ENCODE measurements around the gene UQCRC1.

UQCRC1 gene

GRCh38 chr3:48652923-48653715 is 43.7 kb upstream of the UQCRC1 start:
- no peaks in the 10 kb centered on the region for H3K36me3 ChIP-seq
- TF ChIP-seq CTCF (IDR thresholded peaks at IDR 0.05), result no peak
- H3K9me3 ChIP-seq, result no peaks in the 10 kb centered on the region
- H3K4me3 ChIP-seq (ENCODE audit: low read depth in 1 of 2, low read length in 1 of 2), result no peak overlapping the region
- H3K27me3 ChIP-seq, result peaks cover 38% of the 10 kb centered on the region
- peaks cover 16 to 20% of the 10 kb centered on the region in 2 experiments for H3K4me1 ChIP-seq (ENCODE audit: control insufficient read depth in 1 of 2, insufficient read depth in 1 of 2, low read depth in 1 of 2, low read length in 1 of 2)
- H3K27ac ChIP-seq, result no peak overlapping the region

DNA sequence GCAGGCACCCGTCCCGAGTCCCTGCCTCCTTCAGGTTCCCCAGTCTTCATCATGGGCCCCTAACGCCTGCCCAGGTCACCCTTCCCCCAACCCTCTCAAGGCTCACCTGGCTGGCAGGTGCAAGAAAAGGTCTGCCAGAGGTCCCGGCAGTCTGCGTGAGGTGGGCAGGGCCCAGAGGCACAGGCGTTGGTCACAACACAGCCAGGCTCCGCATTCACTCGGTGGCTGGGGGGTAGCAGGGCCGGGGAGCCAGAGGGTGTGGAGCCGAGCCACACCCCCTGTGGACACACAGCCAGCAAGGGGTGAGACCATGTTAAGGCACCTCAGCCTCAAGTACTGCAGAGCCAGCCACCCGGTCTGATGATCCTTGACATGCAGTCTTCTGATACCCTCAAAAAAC is 42.3 kb upstream of the UQCRC1 start:
- H3K4me1 ChIP-seq (ENCODE audit: control insufficient read depth in 1 of 2, insufficient read depth in 1 of 2, low read depth in 1 of 2, low read length in 1 of 2), result peaks cover 11 to 18% of the 10 kb centered on the region in 2 experiments

DNA sequence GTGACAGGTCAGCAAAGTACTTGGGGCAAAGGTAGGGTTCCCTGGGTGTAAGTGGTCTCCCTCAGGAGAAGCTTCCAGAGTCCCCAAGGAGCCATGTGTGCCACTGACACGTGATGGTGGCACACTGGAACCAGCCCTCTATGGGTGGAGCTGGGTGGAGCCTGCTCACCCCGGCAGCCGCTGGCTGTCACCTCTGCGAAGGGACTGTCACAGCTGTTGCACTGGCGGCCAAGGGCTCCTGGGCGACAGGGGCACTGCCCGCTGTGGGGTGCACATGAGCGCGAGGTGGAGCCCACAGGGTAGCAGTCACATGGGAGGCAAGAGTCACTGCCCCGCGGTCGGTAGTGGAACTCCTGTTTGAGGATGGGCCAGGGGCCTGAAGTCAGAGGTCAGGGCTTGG is 41.3 kb upstream of the UQCRC1 start:
- no peak for TF ChIP-seq CTCF (IDR thresholded peaks at IDR 0.05)
- Histone ChIP-seq H3K27ac (no peak overlapping the region), H3K36me3 (no peaks in the 10 kb centered on the region), H3K27me3 (peaks cover 14% of the 10 kb centered on the region), H3K9me3 (no peaks in the 10 kb centered on the region), H3K4me3 (ENCODE audit: low read depth in 1 of 2, low read length in 1 of 2) (no peak overlapping the region), H3K4me1 (ENCODE audit: control insufficient read depth in 1 of 2, insufficient read depth in 1 of 2, low read depth in 1 of 2, low read length in 1 of 2) (peaks cover 4 to 7% of the 10 kb centered on the region in 2 experiments)

More for the DNA sequence above, 42.3 kb upstream of the UQCRC1 start:
- H3K27me3 ChIP-seq, result peaks cover 24% of the 10 kb centered on the region
- no peak overlapping the region for H3K27ac ChIP-seq
- no peak overlapping the region for H3K4me3 ChIP-seq (ENCODE audit: low read depth in 1 of 2, low read length in 1 of 2)
- no peak for TF ChIP-seq CTCF (IDR thresholded peaks at IDR 0.05)
- H3K36me3 ChIP-seq, result no peaks in the 10 kb centered on the region
- no peaks in the 10 kb centered on the region for H3K9me3 ChIP-seq

GRCh38 chr3:48648188-48648850 is 38.9 kb upstream of the UQCRC1 start:
- Histone ChIP-seq H3K4me1 (ENCODE audit: control insufficient read depth in 1 of 2, insufficient read depth in 1 of 2, low read depth in 1 of 2, low read length in 1 of 2) (no peaks in the 10 kb centered on the region), H3K9me3 (no peaks in the 10 kb centered on the region), H3K27me3 (no peaks in the 10 kb centered on the region), H3K4me3 (ENCODE audit: low read depth in 1 of 2, low read length in 1 of 2) (no peak overlapping the region), H3K36me3 (no peaks in the 10 kb centered on the region), H3K27ac (no peak overlapping the region)
- TF ChIP-seq CTCF (IDR thresholded peaks at IDR 0.05), result no peak

GRCh38 chr3:48647714-48648113 is 38.3 kb upstream of the UQCRC1 start:
- no peak overlapping the region for H3K27ac ChIP-seq
- no peak for TF ChIP-seq CTCF (IDR thresholded peaks at IDR 0.05)
- no peaks in the 10 kb centered on the region for H3K4me1 ChIP-seq (ENCODE audit: control insufficient read depth in 1 of 2, insufficient read depth in 1 of 2, low read depth in 1 of 2, low read length in 1 of 2)
- H3K4me3 ChIP-seq (ENCODE audit: low read depth in 1 of 2, low read length in 1 of 2), result no peak overlapping the region
- no peaks in the 10 kb centered on the region for H3K9me3 ChIP-seq
- no peaks in the 10 kb centered on the region for H3K36me3 ChIP-seq
- H3K27me3 ChIP-seq, result no peaks in the 10 kb centered on the region
